ENCODE data around the gene CLTA. TPM values are rescaled to one million over a fixed set of nuclear protein-coding genes. Genes with fewer than 3 reads are reported as not detected.

CLTA gene
- total RNA-seq, 1 donor from 2014 or later = 164 TPM

GRCh38 chr9:36165826-36166167 is 24.9 kb upstream of the CLTA start:
- no peak for DNase-seq
- peaks cover 15% of the 10 kb centered on the region for H3K4me1 Mint-ChIP-seq (ENCODE audit: low read depth, unreplicated experiment)
- no peaks in the 10 kb centered on the region for H3K36me3 Mint-ChIP-seq (ENCODE audit: unreplicated experiment)
- H3K27ac Mint-ChIP-seq (ENCODE audit: unreplicated experiment) = peak overlapping the region; percentile 5
- H3K27me3 Mint-ChIP-seq (ENCODE audit: unreplicated experiment) = peaks cover 10% of the 10 kb centered on the region
- H3K9me3 Mint-ChIP-seq (ENCODE audit: unreplicated experiment) = peaks cover 10% of the 10 kb centered on the region
- H3K4me3 Mint-ChIP-seq (ENCODE audit: unreplicated experiment) = no peak overlapping the region
- no peak for TF ChIP-seq CTCF (IDR thresholded peaks at IDR 0.05; ENCODE audit: partially characterized antibody, unreplicated experiment)

GRCh38 chr9:36166168-36166927 is 24.4 kb upstream of the CLTA start:
- Mint-ChIP-seq H3K36me3 (ENCODE audit: unreplicated experiment) (no peaks in the 10 kb centered on the region), H3K27ac (ENCODE audit: unreplicated experiment) (no peak overlapping the region), H3K27me3 (ENCODE audit: unreplicated experiment) (peaks cover 9% of the 10 kb centered on the region), H3K4me3 (ENCODE audit: unreplicated experiment) (peak overlapping the region; percentile 20), H3K4me1 (ENCODE audit: low read depth, unreplicated experiment) (peaks cover 10% of the 10 kb centered on the region), H3K9me3 (ENCODE audit: unreplicated experiment) (peaks cover 9% of the 10 kb centered on the region)
- TF ChIP-seq CTCF (IDR thresholded peaks at IDR 0.05; ENCODE audit: partially characterized antibody, unreplicated experiment) = peak; percentile 85
- peak; percentile 87 for DNase-seq

GRCh38 chr9:36169166-36169565 is 21.6 kb upstream of the CLTA start, which contains the start of gene CCIN:
CCIN (plus strand) TSS chr9:36169388; CDS start chr9:36169503, 115 bp downstream.
- peaks cover 2% of the 10 kb centered on the region for H3K4me1 Mint-ChIP-seq (ENCODE audit: low read depth, unreplicated experiment)
- no peak for DNase-seq
- no peak within 1 kb of the TSS for H3K4me3 Mint-ChIP-seq (ENCODE audit: unreplicated experiment)
- H3K9me3 Mint-ChIP-seq (ENCODE audit: unreplicated experiment) = peaks cover 6% of the 10 kb centered on the region
- no peaks in the 10 kb centered on the region for H3K36me3 Mint-ChIP-seq (ENCODE audit: unreplicated experiment)
- no peak within 1 kb of the TSS for H3K27ac Mint-ChIP-seq (ENCODE audit: unreplicated experiment)
- no peak for TF ChIP-seq CTCF (IDR thresholded peaks at IDR 0.05; ENCODE audit: partially characterized antibody, unreplicated experiment)
- no peaks in the 10 kb centered on the region for H3K27me3 Mint-ChIP-seq (ENCODE audit: unreplicated experiment)

- Mint-ChIP-seq H3K4me3 (ENCODE audit: unreplicated experiment) (no peak overlapping the region), H3K27ac (ENCODE audit: unreplicated experiment) (no peak overlapping the region), H3K36me3 (ENCODE audit: unreplicated experiment) (no peaks in the 10 kb centered on the region), H3K9me3 (ENCODE audit: unreplicated experiment) (peaks cover 4% of the 10 kb centered on the region), H3K4me1 (ENCODE audit: low read depth, unreplicated experiment) (peaks cover 2% of the 10 kb centered on the region), H3K27me3 (ENCODE audit: unreplicated experiment) (no peaks in the 10 kb centered on the region)
- DNase-seq = no peak
- TF ChIP-seq CTCF (IDR thresholded peaks at IDR 0.05; ENCODE audit: partially characterized antibody, unreplicated experiment) = no peak
Measured at GRCh38 chr9:36169708-36170107, 21.0 kb upstream of the CLTA start.

- Mint-ChIP-seq H3K36me3 (ENCODE audit: unreplicated experiment) (no peaks in the 10 kb centered on the region), H3K27ac (ENCODE audit: unreplicated experiment) (no peak overlapping the region), H3K9me3 (ENCODE audit: unreplicated experiment) (no peaks in the 10 kb centered on the region), H3K27me3 (ENCODE audit: unreplicated experiment) (no peaks in the 10 kb centered on the region), H3K4me3 (ENCODE audit: unreplicated experiment) (no peak overlapping the region), H3K4me1 (ENCODE audit: low read depth, unreplicated experiment) (no peaks in the 10 kb centered on the region)
- DNase-seq = no peak
- no peak for TF ChIP-seq CTCF (IDR thresholded peaks at IDR 0.05; ENCODE audit: partially characterized antibody, unreplicated experiment)
Measured at GRCh38 chr9:36170531-36170930, 20.2 kb upstream of the CLTA start.
